Adrenal gland (tissue), 5 donors: Measurements from ENCODE around the gene APOF.

Experiments
- CTCF ChIP-seq, 6 experiments: fragments of 450-650 bp in 4 of 6; fragments of 200-600 bp in 2 of 6; sonication (generic) in 1 of 6; IDR thresholded peaks; 1 replicate in 5 of 6; 2 replicates in 1 of 6; pipeline versions ENCODE4 v1.5.1 to v1.8.0; 2016 to 2021; ENCODE audit warnings: antibody characterized with exemption in 6 of 6, mild to moderate bottlenecking in 2 of 6, moderate library complexity in 1 of 6
- POLR2A ChIP-seq, 2 donors: fragments of 450-650 bp; IDR thresholded peaks; one replicate each; pipeline ENCODE4 v1.6.1; 2017; ENCODE audit warnings: antibody characterized with exemption in 2 of 2, mild to moderate bottlenecking in 2 of 2, moderate library complexity in 1 of 2
- donor health status: DM: no; HTN: no; CAD: no.

GRCh38 chr12:56398324-56398723 lies 35.7 kb upstream of the APOF start:
- TF ChIP-seq CTCF (IDR thresholded peaks at IDR 0.05): no peak
- no peak for TF ChIP-seq POLR2A (IDR thresholded peaks at IDR 0.05)
